ENCODE measurements around the gene ITGB2.

Gene ITGB2

DNA sequence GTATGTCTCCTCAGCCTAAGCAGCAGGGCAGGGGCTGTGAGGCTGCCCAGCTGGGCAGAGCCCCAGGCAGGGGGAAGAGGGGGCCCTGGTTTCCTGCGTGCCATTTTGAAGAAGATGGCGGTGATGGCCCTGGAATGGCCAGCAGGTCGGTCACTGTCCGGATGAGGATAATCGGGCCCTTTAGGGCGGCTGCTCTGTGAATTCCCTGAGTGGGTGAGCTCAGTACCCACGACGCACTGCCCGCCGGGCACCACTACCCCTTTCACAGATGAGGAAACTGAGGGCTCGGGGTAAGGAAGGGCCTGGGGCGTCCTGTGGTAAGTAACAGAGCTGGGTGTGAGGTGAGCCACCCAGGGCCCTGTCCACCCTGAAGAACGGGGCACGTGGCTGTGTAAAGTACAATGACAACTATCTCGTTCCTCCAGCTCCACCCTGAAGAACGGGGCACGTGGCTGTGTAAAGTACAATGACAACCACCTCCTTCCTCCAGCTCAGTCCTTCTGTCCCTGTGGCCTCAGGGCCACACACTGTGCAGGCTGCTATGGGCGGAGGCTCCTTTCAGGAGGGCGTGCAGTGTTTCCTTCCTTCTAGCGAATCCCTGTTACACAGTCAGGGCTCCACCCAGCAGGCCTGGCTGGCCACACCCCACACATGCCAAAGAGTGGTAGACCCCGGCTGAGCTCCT is 23.2 kb downstream of the ITGB2 start:
- no peak for DNase-seq (ENCODE audit: low read depth)

- DNase-seq (ENCODE audit: low read depth): no peak
These were observed 24.0 kb downstream of the ITGB2 start for GRCh38 chr21:44896561-44897286.

DNA sequence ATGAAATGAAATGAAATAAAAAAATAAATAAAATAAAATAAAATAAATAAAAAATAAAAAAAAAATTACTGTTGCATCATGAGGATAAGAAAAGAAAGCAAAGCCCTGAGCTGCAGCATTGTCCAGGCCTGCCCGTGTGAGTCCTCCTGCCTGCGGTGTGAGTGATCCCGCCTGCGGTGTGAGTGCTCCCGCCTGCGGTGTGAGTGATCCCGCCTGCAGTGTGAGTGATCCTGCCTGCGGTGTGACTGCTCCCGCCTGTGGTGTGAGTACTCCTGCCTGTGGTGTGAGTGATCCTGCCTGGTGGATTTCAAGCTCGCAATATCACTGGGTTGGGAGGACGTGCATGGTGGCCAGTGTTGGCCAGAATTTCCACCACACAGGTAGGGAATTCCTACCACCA is 24.8 kb downstream of the ITGB2 start:
- no peak for DNase-seq (ENCODE audit: low read depth)

DNA sequence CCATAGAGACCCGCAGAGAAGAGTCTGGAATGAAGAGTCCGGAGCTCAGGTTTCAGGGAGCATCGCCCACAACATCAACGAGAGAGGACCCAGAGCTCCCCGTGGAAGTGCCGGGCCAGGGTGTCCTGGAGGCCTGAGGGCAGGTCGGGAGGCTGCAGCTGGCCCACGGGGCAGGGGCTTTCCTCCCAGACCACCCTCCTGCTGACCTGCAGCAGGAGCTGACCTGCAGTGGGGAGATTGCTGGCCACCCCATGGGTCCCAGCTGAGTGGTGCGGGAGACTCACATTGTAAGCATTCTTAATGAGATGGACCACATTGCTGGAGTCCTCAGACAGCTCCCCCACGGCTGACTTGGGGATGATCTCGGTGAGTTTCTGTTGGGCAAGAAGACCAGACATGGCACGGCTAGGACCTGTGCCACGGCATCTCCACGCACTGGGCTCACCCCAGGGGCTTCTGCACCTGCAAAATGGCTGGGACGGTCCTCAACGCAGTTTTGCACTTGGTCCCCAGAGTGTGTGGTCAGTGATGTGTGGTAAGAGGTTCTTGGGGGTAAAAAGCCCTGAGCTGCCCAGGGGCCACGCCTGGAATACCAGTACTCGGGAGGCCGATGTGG is 25.9 kb downstream of the ITGB2 start:
- no peak for DNase-seq (ENCODE audit: low read depth)

DNA sequence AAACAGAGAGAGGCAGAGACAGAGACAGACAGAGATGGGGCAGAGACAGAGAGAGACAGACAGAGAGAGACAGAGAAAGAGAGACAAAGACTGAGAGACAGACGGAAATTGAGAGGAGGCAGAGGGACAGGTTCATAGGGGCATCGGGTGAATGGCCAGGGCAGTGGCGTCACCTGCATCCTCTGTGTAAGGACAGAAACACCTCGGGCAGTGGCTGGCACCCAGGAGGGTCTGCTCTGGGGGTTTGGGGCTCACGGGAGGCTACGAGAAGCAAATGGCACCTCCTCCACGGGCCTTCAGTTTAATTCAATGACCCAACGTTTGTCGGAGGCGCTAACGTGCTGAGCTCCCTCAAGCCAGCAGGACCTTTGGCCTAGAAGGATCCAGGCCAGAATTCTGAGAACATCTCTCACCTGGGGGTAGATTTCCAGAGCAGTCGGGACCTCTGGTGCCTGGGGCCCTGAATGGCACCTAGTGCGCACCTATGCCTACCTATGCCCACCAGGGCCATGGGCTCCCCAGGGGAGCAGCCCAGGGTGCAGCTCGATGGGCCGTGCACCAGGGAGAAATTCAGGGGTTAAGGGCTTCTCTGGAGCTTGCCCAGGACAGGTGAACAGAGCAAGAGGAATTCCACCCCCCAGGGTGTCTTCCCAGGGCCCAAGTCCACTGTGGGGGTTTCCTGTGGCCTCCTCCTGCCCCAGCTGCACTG is 26.6 kb downstream of the ITGB2 start:
- no peak for DNase-seq (ENCODE audit: low read depth)

- DNase-seq (ENCODE audit: low read depth): no peak
These were observed 27.5 kb downstream of the ITGB2 start for GRCh38 chr21:44893278-44893556.

GRCh38 chr21:44892536-44893277 is 28.0 kb downstream of the ITGB2 start:
- DNase-seq (ENCODE audit: low read depth): peak; percentile 72

- DNase-seq (ENCODE audit: low read depth): no peak
These were observed 28.6 kb downstream of the ITGB2 start for GRCh38 chr21:44892095-44892494.

- DNase-seq (ENCODE audit: low read depth): no peak
These were observed 29.1 kb downstream of the ITGB2 start for GRCh38 chr21:44891631-44892031.

- DNase-seq (ENCODE audit: low read depth): no peak
These were observed 29.6 kb downstream of the ITGB2 start for GRCh38 chr21:44890961-44891541.

DNA sequence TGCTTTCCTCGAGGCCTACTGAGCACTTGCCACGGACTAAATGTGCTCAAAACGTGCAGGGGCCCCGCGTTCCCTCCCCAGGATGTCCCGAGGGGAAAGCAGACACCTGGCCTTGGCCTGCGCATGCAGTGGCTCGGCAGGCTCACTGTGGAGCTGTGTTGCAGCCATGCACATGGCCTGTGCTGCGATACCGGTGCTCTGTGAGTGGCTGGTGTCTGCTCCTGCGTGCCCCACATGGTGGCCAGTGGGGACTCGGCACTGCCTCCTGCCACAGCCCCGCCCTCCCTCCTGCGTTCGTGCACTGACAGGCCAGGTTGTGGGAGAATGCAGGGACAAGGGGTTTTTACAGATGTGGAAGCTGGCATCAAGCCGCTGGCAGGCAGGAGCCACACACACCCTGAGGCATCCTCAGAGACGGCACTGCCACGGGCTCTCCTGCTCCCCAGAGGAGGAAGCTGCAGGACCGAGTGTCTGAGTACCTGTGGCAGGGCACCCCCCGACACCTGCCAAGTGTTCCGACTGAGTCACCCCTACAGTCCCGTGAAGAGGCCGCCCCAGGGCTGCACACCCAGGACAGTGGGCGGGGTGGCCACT is 30.3 kb downstream of the ITGB2 start:
- DNase-seq (ENCODE audit: low read depth): no peak

DNA sequence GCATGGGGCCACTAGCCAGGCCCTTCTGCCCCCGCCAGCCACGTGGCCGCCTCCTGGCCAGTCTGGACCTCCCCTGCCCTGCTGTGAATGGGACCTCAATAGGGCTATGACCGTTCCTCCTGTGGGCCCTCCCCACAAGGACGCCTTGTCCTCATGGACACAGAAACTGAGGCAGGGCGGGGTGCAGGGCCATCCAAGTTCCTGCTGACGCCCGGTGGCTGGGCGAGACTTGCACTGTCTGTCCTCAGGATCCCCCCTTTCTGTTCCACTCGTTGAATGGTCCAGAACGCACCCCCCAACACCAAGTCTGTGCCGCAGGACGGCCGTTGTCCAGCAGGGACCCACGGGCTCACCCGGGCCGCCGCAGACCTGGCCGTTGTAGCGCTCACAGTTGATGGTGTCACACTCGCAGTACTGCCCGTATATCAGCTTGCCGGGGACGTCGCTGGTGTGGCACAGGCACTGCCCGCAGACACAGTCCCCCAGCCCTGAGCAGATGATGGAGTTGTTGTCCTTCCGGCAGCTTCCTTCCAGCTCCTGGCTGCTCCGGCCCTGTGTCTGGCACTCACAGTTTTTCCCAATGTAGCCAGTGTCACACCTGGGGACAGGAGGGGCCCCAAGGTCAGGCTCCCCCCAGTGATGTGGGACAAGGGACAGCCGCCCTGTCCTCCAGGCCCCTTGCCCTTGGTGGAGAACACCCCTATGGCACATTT is 30.9 kb downstream of the ITGB2 start:
- DNase-seq (ENCODE audit: low read depth): no peak

DNA sequence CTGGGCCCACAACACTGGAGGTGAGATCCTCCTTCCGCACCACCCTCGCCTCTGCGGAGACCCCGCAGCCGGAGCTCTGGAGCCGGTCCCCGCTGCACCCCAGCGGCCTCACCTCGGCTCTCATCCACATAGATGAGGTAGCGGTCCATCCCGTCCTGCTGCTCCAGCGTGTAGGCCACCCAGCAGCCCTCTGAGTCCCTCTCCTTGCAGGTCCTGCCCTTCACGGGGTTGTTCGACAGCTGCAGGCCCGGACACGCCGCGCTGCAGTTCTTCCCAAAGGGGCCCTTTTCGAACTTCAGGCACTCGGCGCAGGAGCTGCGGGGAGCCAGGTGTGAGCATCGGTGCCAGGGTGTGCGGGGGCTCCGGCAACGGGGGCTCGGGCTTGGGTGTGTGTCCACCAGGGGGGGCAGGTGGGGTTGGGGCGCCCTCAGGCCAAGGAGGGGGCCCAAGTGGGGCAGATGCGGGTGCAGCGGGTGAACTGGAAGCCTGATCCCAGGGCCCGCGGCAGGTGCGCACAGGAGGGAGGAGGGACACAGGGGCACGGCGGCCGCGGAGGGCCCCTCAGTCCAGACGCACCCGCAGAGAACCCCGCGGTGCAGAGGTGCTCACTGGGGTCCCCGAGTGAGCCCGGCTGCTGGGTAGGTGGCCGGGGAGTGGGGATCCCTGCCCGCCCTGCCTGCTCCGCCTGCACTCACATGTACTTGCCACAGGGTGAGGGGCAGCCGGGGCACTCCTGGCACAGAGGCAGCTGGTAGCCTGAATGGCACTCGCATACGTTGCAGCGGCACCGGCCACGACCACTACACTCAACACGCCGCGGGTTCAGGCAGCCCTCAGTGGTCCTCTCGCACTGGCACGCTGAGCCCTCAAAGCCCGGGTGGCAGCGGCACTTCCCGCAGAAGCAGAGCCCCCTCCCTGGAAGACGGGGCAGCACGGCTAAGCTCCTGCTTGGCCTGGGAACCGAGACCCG is 31.8 kb downstream of the ITGB2 start:
- DNase-seq (ENCODE audit: low read depth): no peak

DNA sequence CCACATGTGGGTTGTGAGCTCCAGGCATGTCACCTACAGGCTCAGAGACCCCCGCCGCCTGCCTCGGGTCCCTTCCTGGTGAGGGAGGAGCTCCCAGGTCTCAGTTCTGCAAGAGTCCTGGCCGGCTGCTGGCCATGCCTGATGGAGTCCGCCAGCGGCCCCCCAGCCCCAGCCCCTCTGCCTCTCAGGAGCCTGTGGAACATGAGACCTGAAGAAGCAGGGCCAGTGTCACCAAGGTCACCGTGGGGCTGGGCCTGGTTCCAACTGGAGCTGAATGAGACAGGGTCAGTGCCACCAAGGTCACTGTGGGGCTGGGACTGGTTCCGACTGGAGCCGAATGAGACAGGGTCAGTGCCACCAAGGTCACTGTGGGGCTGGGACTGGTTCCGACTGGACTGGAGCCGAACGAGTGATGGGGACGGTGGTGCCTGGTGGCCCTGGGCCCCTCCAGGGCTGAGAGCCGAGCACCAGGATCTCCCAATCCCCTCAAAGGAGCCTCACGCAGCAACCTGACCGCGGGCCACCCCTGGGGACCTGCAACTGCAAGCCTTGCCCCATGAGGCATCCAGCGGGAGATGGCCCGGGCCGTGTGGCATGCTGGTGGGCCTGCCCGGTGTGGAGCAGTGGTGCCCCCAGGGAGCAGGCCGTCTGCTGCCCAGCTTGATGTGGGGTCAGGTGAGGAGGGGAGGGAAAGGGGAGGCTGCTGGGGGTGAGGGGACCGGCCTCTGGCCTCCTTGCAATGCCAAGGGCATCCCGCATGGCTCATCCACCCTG is 32.7 kb downstream of the ITGB2 start:
- DNase-seq (ENCODE audit: low read depth): no peak

DNA sequence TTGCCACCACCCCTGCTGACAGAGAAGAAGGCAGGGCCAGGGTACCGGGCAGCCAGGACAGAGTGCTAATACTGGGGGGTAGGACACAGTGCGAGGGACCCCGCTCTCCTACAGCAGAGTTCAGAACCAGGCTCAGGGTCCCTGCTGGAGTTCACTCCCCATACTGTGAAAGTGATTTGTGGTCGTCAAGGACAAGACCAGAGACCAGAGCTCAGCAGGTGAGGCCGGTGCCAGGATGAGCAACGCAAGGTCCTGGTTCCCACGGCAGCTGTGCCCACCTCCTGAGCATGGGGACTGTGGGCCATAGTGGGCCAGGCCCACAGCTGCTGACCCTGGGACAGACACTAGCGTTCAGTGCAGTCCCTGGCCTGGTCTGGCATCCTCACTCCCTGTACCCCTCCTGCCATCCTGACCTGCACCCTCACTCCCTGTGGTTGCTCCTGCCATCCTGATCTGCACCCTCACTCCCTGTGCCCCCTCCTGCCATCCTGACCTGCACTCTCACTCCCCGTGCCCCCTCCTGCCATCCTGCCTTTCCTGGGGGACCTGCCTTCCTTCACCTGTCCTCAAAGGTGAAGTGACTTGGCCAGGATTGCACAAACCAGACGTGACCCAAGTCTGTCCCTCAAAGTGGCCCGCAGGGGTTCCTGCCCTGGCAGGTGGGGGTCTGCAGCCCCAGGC is 33.4 kb downstream of the ITGB2 start:
- no peak for DNase-seq (ENCODE audit: low read depth)

DNA sequence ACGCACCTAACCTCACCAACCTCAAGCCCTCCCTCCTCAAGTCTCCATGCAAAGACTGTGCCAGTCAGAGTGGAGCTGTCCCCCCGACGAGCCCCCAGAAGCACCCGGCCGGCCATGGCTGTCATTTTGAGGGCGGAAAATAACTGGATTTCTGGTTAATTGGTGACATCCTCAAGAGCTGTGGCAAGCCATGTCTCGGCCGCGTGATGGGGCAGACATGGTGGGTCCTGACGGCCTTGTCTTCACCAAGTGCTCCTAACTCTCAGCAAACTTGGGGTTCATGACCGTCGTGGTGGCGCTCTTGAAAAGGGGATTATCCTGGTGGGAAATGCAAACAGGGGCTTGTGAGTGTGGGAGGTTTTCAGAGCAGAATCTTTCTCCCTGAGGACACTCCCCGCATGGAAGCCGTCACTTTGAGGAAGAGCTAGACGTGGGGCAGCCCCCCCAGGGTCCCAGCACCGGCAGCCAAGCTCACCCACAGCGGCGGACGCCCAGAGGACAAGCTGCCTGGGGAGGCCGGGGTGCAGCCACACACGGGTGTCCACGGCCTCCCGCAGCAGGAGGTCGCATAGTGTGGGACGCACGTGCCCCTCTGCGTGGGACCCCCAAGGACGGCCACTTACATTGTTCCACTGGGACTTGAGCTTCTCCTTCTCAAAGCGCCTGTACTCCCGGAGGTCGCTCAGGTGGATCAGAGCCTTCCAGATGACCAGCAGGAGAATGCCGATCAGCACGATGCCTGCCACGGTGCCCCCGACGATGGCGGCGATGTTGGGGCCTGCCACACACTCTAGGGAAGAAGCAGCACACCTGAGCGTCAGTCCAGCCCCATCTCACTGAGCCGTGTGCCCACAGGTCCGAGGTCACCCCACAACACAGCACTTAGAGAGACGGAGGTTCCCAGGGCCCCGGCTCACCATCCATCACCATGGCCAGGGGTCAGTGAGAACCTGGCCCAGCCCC is 34.3 kb downstream of the ITGB2 start:
- DNase-seq (ENCODE audit: low read depth): no peak

GRCh38 chr21:44885615-44886014 is 35.1 kb downstream of the ITGB2 start:
- DNase-seq (ENCODE audit: low read depth): no peak

Data from activated T-cell treated with anti-CD3 and anti-CD28 coated beads for 24 hours (primary cell).